Aorta (tissue), 5 donors: Measurements from ENCODE around the gene STXBP5. TPM values are rescaled to one million over a fixed set of nuclear protein-coding genes. Genes with fewer than 3 reads are reported as not detected.

Experiments used
- ATAC-seq: fragments of 200-7000 bp; cut with Tn5 transposase; one replicate; pipeline ENCODE4 v1.9.1; 2022; ENCODE audit warnings: moderate library complexity; ENCODE audit not compliant: low FRiP score
- DNase-seq, 2 donors: peaks; one replicate each; pipeline ENCODE4 v3.0.0-alpha.2; 2020
- H3K27ac ChIP-seq, 2 donors: one replicate each; pipeline ENCODE4 v1.5.1; 2013; ENCODE audit warnings: low read length in 2 of 2, mild to moderate bottlenecking in 2 of 2, moderate library complexity in 2 of 2, control low read depth in 1 of 2, inconsistent platforms in 1 of 2, low read depth in 1 of 2
- H3K27me3 ChIP-seq, 2 donors: one replicate each; pipeline ENCODE4 v1.6.1; 2013; ENCODE audit warnings: control low read depth in 1 of 2, low read length in 1 of 2, mild to moderate bottlenecking in 1 of 2, moderate library complexity in 1 of 2; ENCODE audit not compliant: insufficient read depth in 2 of 2, control insufficient read depth in 1 of 2
- H3K36me3 ChIP-seq, 2 donors: one replicate each; pipeline ENCODE4 v1.6.1; 2013; ENCODE audit warnings: control low read depth in 1 of 2, low read length in 1 of 2, mild to moderate bottlenecking in 1 of 2; ENCODE audit not compliant: insufficient read depth in 2 of 2, control insufficient read depth in 1 of 2
- H3K4me1 ChIP-seq, 2 donors: one replicate each; pipeline ENCODE4 v1.6.1; 2013; ENCODE audit warnings: low read length in 2 of 2, control low read depth in 1 of 2, mild to moderate bottlenecking in 1 of 2, moderate library complexity in 1 of 2; ENCODE audit not compliant: insufficient read depth in 2 of 2, control insufficient read depth in 1 of 2
- H3K4me3 ChIP-seq, 2 donors: one replicate each; pipeline ENCODE4 v1.5.1; 2013; ENCODE audit warnings: low read length in 2 of 2, control low read depth in 1 of 2, mild to moderate bottlenecking in 1 of 2
- H3K9me3 ChIP-seq: one replicate; pipeline ENCODE4 v1.6.1; 2013; ENCODE audit warnings: mild to moderate bottlenecking, low read length; ENCODE audit not compliant: control insufficient read depth
- WGBS, 2 donors: extraction: QIAGEN DNeasy Blood & Tissue Kit; methylation state at CpG; one replicate each; pipeline ENCODE4 v1.1.7; 2013; 5-methylcytosine and 5-hydroxymethylcytosine counted together
- intact Hi-C, 2 donors: fragments of 100-400 bp; cut with DNase I; formaldehyde crosslinking; loops; one replicate each; pipeline versions ENCODE4 v1.14.2 to v1.15.0; 2022
- polyA plus RNA-seq, 2 donors: library from polyadenylated mRNA; stranded (reverse); fragments of 200-250 nt; gene quantifications; one replicate each; pipeline ENCODE4 v1.2.3, GENCODE V29; 2013
- total RNA-seq, 2 donors: library from RNA; stranded (reverse); fragmentation: NEBNext Ultra II Directional; extraction: Animal tissue kit (Norgen Biotek cat#: 25700); gene quantifications; one replicate each; pipeline ENCODE4 v1.2.1, GENCODE V29; 2021
- donor health status: healthy with polysubstance abuse.
- donor health status: Bipolar disorder and iron deficiency.
- donor health status: DM: no; HTN: no; CAD: no.
- donor health status: DM: no; HTN: no; CAD: no.
- donor health status: DM: yes; HTN: yes; CAD: no.

Gene STXBP5
- total and polyA plus RNA-seq, 4 donors = 7.1 to 28.9 (median 19.9) TPM

DNA sequence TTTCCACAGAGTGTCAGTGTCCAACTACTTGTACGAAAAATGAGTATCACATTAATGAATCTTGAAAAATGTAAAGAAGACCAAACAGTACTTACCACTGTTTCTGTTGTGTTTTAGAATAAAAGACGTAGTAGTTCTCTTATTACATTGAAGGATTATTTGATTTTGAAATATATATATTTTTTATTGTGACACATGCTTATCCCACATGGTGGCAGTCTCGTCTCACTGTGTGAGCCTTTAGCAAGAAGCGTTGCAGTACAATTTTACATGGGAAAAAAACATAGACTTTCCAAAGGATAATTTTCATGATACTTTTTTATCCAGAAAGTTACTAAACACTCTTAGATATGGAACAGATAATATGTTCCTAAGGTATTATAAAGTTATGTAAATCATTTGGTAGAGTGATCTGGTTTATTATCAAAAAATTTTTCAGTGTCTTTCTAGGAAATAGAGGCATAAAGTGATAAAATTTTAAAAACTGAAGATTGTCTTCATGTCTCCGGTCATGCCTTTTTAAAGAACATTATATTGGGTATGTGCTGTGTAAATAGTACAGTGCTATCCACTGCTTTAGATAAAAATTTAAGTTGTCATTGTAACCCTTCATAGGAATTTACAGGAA is 186.8 kb downstream of the STXBP5 start:
- H3K4me1 ChIP-seq = no peaks in the 10 kb centered on the region
- ATAC-seq (no peak), DNase-seq (no peak)
- H3K36me3 ChIP-seq = no peaks in the 10 kb centered on the region
- no peak overlapping the region for H3K4me3 ChIP-seq
- H3K27me3 ChIP-seq = no peaks in the 10 kb centered on the region
- intact Hi-C loops = no loop called here
- no peak overlapping the region for H3K27ac ChIP-seq
- WGBS, 2 donors = 34 to 38% methylated on average over 5 of the region's 5 CpGs
- H3K9me3 ChIP-seq = no peaks in the 10 kb centered on the region

- Histone ChIP-seq H3K4me1 (no peaks in the 10 kb centered on the region), H3K9me3 (no peaks in the 10 kb centered on the region), H3K27me3 (no peaks in the 10 kb centered on the region), H3K4me3 (no peak overlapping the region), H3K27ac (no peak overlapping the region), H3K36me3 (no peaks in the 10 kb centered on the region)
- ATAC-seq = no peak
- WGBS, 2 donors = 77 to 80% methylated on average over 8 of the region's 8 CpGs
- intact Hi-C loops = no loop called here
- no peak for DNase-seq
Observed at GRCh38 chr6:147392917-147393625, 188.9 kb downstream of the STXBP5 start.

GRCh38 chr6:147395158-147395557 is 190.9 kb downstream of the STXBP5 start:
- Histone ChIP-seq H3K27ac (no peak overlapping the region), H3K36me3 (no peaks in the 10 kb centered on the region), H3K4me3 (no peak overlapping the region), H3K27me3 (no peaks in the 10 kb centered on the region), H3K9me3 (no peaks in the 10 kb centered on the region), H3K4me1 (no peaks in the 10 kb centered on the region)
- intact Hi-C loops = no loop called here
- DNase-seq (no peak), ATAC-seq (no peak)
- 90 to 95% methylated on average over 1 of the region's 1 CpG for WGBS, 2 donors

DNA sequence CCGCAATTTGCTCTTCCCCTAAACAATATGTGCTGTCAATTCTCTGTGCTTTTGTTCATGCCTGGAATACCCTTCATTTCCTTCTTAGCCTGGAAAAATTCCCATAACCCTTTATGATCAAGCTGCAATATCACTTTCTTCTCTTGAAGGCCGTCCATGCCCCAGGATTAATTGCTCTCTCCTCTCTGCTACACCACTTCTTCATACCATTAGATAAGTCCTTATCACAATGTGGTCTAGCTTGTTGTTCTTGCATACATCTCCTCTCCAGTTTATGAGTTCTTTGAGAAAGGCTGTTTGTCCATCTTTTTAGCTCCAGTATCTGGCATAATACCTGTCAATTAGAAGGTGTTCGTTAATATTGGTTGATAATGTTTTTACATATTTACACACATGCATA is 193.1 kb downstream of the STXBP5 start:
- Histone ChIP-seq H3K4me3 (no peak overlapping the region), H3K9me3 (peaks cover 4% of the 10 kb centered on the region), H3K27ac (no peak overlapping the region), H3K27me3 (no peaks in the 10 kb centered on the region), H3K36me3 (no peaks in the 10 kb centered on the region), H3K4me1 (no peaks in the 10 kb centered on the region)
- 75 to 84% methylated on average over 3 of the region's 3 CpGs for WGBS, 2 donors
- ATAC-seq (no peak), DNase-seq (no peak)
- intact Hi-C loops = no loop called here

DNA sequence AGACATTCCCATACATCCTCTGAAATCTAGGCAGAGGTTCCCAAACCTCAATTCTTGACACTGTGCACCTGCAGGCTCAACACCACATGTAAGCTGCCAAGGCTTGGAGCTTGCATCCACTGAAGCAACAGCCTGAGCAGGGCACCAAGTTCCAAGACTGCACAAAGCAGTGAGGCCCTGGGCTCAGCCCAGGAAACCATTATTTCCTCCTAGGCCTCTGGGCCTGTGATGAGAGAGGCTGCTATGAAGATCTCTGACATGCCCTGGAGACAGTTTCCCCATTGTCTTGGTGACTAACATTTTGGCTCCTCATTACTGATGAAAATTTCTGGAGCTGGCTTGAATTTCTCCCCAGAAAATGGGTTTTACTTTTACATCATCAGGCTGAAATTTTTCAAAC is 196.8 kb downstream of the STXBP5 start:
- DNase-seq (no peak), ATAC-seq (no peak)
- no peaks in the 10 kb centered on the region for H3K36me3 ChIP-seq
- intact Hi-C loops = no loop called here
- no peak overlapping the region for H3K4me3 ChIP-seq
- peaks cover 4% of the 10 kb centered on the region for H3K9me3 ChIP-seq
- H3K27ac ChIP-seq = no peak overlapping the region
- no peaks in the 10 kb centered on the region for H3K27me3 ChIP-seq
- H3K4me1 ChIP-seq = no peaks in the 10 kb centered on the region

GRCh38 chr6:147401779-147402178 is 197.6 kb downstream of the STXBP5 start:
- Histone ChIP-seq H3K27ac (no peak overlapping the region), H3K4me3 (no peak overlapping the region), H3K9me3 (peaks cover 4% of the 10 kb centered on the region), H3K36me3 (no peaks in the 10 kb centered on the region), H3K27me3 (no peaks in the 10 kb centered on the region), H3K4me1 (no peaks in the 10 kb centered on the region)
- no peak for DNase-seq
- no peak for ATAC-seq
- 93 to 95% methylated on average over 5 of the region's 5 CpGs for WGBS, 2 donors
- intact Hi-C loops = no loop called here

- Histone ChIP-seq H3K9me3 (peaks cover 1% of the 10 kb centered on the region), H3K4me1 (no peaks in the 10 kb centered on the region), H3K27me3 (no peaks in the 10 kb centered on the region), H3K4me3 (no peak overlapping the region), H3K36me3 (no peaks in the 10 kb centered on the region), H3K27ac (no peak overlapping the region)
- intact Hi-C loops = no loop called here
- DNase-seq = no peak
- ATAC-seq = no peak
- 96 to 97% methylated on average over 26 to 27 of the region's 27 CpGs for WGBS, 2 donors
Observed at GRCh38 chr6:147406783-147407182, 202.6 kb downstream of the STXBP5 start.

DNA sequence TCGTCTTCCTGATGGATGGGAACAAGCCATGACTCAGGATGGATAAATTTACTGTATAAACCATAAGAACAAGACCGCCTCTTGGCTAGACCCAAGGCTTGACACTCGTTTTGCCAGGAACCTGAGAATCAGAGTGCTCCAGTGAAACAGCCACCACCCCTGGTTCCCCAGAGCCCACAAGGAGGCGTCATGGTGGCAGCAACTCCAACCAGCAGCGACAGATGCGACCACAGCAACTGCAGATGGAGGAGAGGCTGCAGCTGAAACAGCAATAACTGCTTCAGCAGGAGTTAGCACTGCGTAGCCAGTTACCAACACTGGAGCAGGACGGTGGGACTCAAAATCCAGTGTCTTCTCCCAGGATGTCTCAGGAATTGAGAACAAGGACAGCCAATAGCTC is 203.4 kb downstream of the STXBP5 start:
- DNase-seq (no peak), ATAC-seq (peak; percentile 29)
- Histone ChIP-seq H3K4me1 (no peaks in the 10 kb centered on the region), H3K36me3 (no peaks in the 10 kb centered on the region), H3K9me3 (no peaks in the 10 kb centered on the region), H3K4me3 (no peak overlapping the region), H3K27ac (no peak overlapping the region), H3K27me3 (no peaks in the 10 kb centered on the region)
- intact Hi-C loops = no loop called here
- 73 to 84% methylated on average over 8 of the region's 8 CpGs for WGBS, 2 donors

- WGBS, 2 donors = 91 to 92% methylated on average over 4 of the region's 4 CpGs
- H3K4me1 ChIP-seq = no peaks in the 10 kb centered on the region
- ATAC-seq = no peak
- intact Hi-C loops = no loop called here
- no peaks in the 10 kb centered on the region for H3K36me3 ChIP-seq
- no peak for DNase-seq
- H3K27me3 ChIP-seq = no peaks in the 10 kb centered on the region
- H3K4me3 ChIP-seq = no peak overlapping the region
- H3K9me3 ChIP-seq = no peaks in the 10 kb centered on the region
- no peak overlapping the region for H3K27ac ChIP-seq
Observed at GRCh38 chr6:147416622-147417021, 212.4 kb downstream of the STXBP5 start.
